BJ (cell line): ENCODE measurements around the gene TCFL5. TPM values are rescaled to one million over a fixed set of nuclear protein-coding genes. Genes with fewer than 3 reads are reported as not detected.
A peak's percentile ranks its signal among the peaks of the same experiment; 100 is the strongest.

ENCODE experiments used
- CTCF ChIA-PET: fragments of 350-600 bp; formaldehyde crosslinking; extraction: SDS; loops from one replicate; lab custom pipeline; 2021; ENCODE audit warnings: antibody characterized with exemption, inconsistent platforms; lab: Yijun Ruan, JAX
- POLR2A ChIA-PET: fragments of 300-600 bp; sonication (Branson Sonifier 250); formaldehyde crosslinking; extraction: SDS; loops from one replicate; lab custom pipeline; 2021; ENCODE audit warnings: antibody characterized with exemption; lab: Charles Lee
- DNase-seq: peaks from one replicate; pipeline ENCODE4 v3.0.0-alpha.2; 2011; ENCODE audit warnings: low read depth
- H3K27me3 ChIP-seq: 2 replicates; pipeline ENCODE4 v1.6.0; 2011; ENCODE audit warnings: low read length; ENCODE audit not compliant: control insufficient read depth, insufficient read depth
- H3K36me3 ChIP-seq: 2 replicates; pipeline ENCODE4 v1.5.1; 2011; ENCODE audit warnings: low read length; ENCODE audit not compliant: control insufficient read depth, insufficient read depth
- H3K4me3 ChIP-seq: 2 replicates; pipeline ENCODE4 v1.5.1; 2011; ENCODE audit warnings: low read depth, mild to moderate bottlenecking, control low read depth, low read length
- CTCF ChIP-seq: IDR thresholded peaks from 2 replicates; pipeline ENCODE4 v1.5.1; 2011; ENCODE audit warnings: low read depth, mild to moderate bottlenecking, control low read depth, inconsistent platforms, low read length, moderate library complexity; ENCODE audit not compliant: insufficient read depth
- polyA plus RNA-seq: library from polyadenylated mRNA; depleted of rRNA; stranded (reverse); fragments of >200 nt; gene quantifications from 2 replicates; pipeline ENCODE4 v1.2.3, GENCODE V29; 2011

TCFL5 gene
- polyA plus RNA-seq, 1 experiment = 8.5 TPM

GRCh38 chr20:62860391-62860923 is 1.2 kb downstream of the TCFL5 start:
- Histone ChIP-seq H3K36me3 (peaks cover 10% of the 10 kb centered on the region), H3K4me3 (peak overlapping the region; percentile 59), H3K27me3 (no peaks in the 10 kb centered on the region)
- TF ChIP-seq CTCF = peak; percentile 25; the same call in 1 of the 2 replicates
- no peak for DNase-seq
- POLR2A ChIA-PET = interaction anchor here (0.5 kb wide), 1 partner anchor 131 kb away, joined by 4 read pairs; no protein-coding TSS in a partner anchor
- CTCF ChIA-PET = interaction anchor here (1.0 to 1.1 kb wide), 2 partner anchors 13 to 162 kb away, joined by 3 read pairs; no protein-coding TSS in a partner anchor

GRCh38 chr20:62859721-62860120 is 1.9 kb downstream of the TCFL5 start:
- POLR2A ChIA-PET = no interaction called here
- Histone ChIP-seq H3K4me3 (no peak overlapping the region), H3K27me3 (no peaks in the 10 kb centered on the region), H3K36me3 (peaks cover 10% of the 10 kb centered on the region)
- CTCF ChIA-PET = interaction anchor here (0.6 to 1.1 kb wide), 3 partner anchors 12 to 161 kb away, joined by 3 read pairs; no protein-coding TSS in a partner anchor
- no peak for DNase-seq
- TF ChIP-seq CTCF = no peak

- Histone ChIP-seq H3K36me3 (peaks cover 10% of the 10 kb centered on the region), H3K4me3 (no peak overlapping the region), H3K27me3 (no peaks in the 10 kb centered on the region)
- CTCF ChIA-PET = no interaction called here
- TF ChIP-seq CTCF = no peak
- POLR2A ChIA-PET = no interaction called here
- DNase-seq = no peak
These were observed 3.4 kb downstream of the TCFL5 start for GRCh38 chr20:62858058-62858830.

GRCh38 chr20:62856931-62857619 is 4.5 kb downstream of the TCFL5 start:
- TF ChIP-seq CTCF = no peak
- H3K27me3 ChIP-seq = no peaks in the 10 kb centered on the region
- CTCF ChIA-PET = no interaction called here
- no peak for DNase-seq
- POLR2A ChIA-PET = no interaction called here
- H3K4me3 ChIP-seq = no peak overlapping the region
- H3K36me3 ChIP-seq = peaks cover 12% of the 10 kb centered on the region

- POLR2A ChIA-PET = no interaction called here
- peaks cover 13% of the 10 kb centered on the region for H3K36me3 ChIP-seq
These were observed 6.5 kb downstream of the TCFL5 start for GRCh38 chr20:62855120-62855519.

More at GRCh38 chr20:62855120-62855519, 6.5 kb downstream of the TCFL5 start:
- no peak for DNase-seq
- CTCF ChIA-PET = interaction anchor here (0.6 to 2.0 kb wide), 4 partner anchors 10 to 64 kb away, joined by 3 to 5 read pairs (median 4); no protein-coding TSS in a partner anchor
- no peak for TF ChIP-seq CTCF
- H3K27me3 ChIP-seq = no peaks in the 10 kb centered on the region
- no peak overlapping the region for H3K4me3 ChIP-seq
